Right atrium auricular region (tissue), 2 donors: ENCODE data around the gene ZNF385C. TPM values are rescaled to one million over a fixed set of nuclear protein-coding genes. Genes with fewer than 3 reads are reported as not detected.

ENCODE experiments used
- DNase-seq: peaks from one replicate; pipeline ENCODE4 v3.0.0-alpha.2; 2019; ENCODE audit warnings: low spot score
- H3K27ac ChIP-seq, 2 donors: fragments of 200-600 bp; sonication (generic); 1 replicate in 1 of 2; 2 replicates in 1 of 2; pipeline ENCODE4 v1.5.1; 2016 to 2019
- H3K27me3 ChIP-seq, 2 donors: fragments of 200-600 bp; sonication (generic); one replicate each; pipeline versions ENCODE4 v1.5.1 to v1.6.0; 2017 to 2019
- H3K36me3 ChIP-seq: fragments of 200-600 bp; sonication (generic); one replicate; pipeline ENCODE4 v1.5.1; 2016
- H3K4me1 ChIP-seq, 2 donors: fragments of 200-600 bp; sonication (generic); one replicate each; pipeline versions ENCODE4 v1.5.1 to v1.6.0; 2017 to 2019
- H3K4me3 ChIP-seq, 2 donors: fragments of 200-600 bp; sonication (generic); 1 replicate in 1 of 2; 2 replicates in 1 of 2; pipeline ENCODE4 v1.5.1; 2017 to 2019; ENCODE audit warnings: mild to moderate bottlenecking in 1 of 2, moderate library complexity in 1 of 2
- H3K9me3 ChIP-seq, 2 donors: fragments of 200-600 bp; sonication (generic); one replicate each; pipeline ENCODE4 v1.5.1; 2019
- CTCF ChIP-seq, 2 donors: fragments of 200-600 bp; sonication (generic); IDR thresholded peaks; one replicate each; pipeline ENCODE4 v1.5.1; 2019; ENCODE audit warnings: antibody characterized with exemption in 2 of 2
- total RNA-seq, 2 donors: library from RNA; depleted of rRNA; stranded (reverse); fragments of >200 nt; gene quantifications; one replicate each; pipeline ENCODE4 v1.1.0, GENCODE V29; 2016

ZNF385C gene
- total RNA-seq, 2 donors from 2014 or later = not detected

- Histone ChIP-seq H3K4me3 (no peak overlapping the region), H3K9me3 (no peaks in the 10 kb centered on the region), H3K27ac (no peak overlapping the region), H3K27me3 (no peaks in the 10 kb centered on the region), H3K36me3 (no peaks in the 10 kb centered on the region), H3K4me1 (peaks cover 0 to 10% of the 10 kb centered on the region in 2 donors)
- no peak for TF ChIP-seq CTCF (IDR thresholded peaks at IDR 0.05)
- no peak for DNase-seq
Measured at GRCh38 chr17:42042598-42043319, 55.5 kb downstream of the ZNF385C start.

- Histone ChIP-seq H3K4me3 (no peak overlapping the region), H3K27ac (no peak overlapping the region), H3K9me3 (no peaks in the 10 kb centered on the region), H3K27me3 (no peaks in the 10 kb centered on the region), H3K36me3 (no peaks in the 10 kb centered on the region), H3K4me1 (peaks cover 0 to 10% of the 10 kb centered on the region in 2 donors)
- TF ChIP-seq CTCF (IDR thresholded peaks at IDR 0.05) = no peak
- DNase-seq = no peak
Measured at GRCh38 chr17:42041619-42042018, 56.7 kb downstream of the ZNF385C start.

- H3K27me3 ChIP-seq = no peaks in the 10 kb centered on the region
- no peaks in the 10 kb centered on the region for H3K36me3 ChIP-seq
- peaks cover 0 to 10% of the 10 kb centered on the region in 2 donors for H3K4me1 ChIP-seq
- H3K4me3 ChIP-seq = no peak overlapping the region
- no peak for TF ChIP-seq CTCF (IDR thresholded peaks at IDR 0.05)
- no peak for DNase-seq
- no peak overlapping the region for H3K27ac ChIP-seq
- no peaks in the 10 kb centered on the region for H3K9me3 ChIP-seq
Measured at GRCh38 chr17:42040818-42041217, 57.5 kb downstream of the ZNF385C start.

GRCh38 chr17:42039794-42040763 is 58.2 kb downstream of the ZNF385C start:
- no peaks in the 10 kb centered on the region for H3K9me3 ChIP-seq
- no peak for DNase-seq
- peak overlapping the region in 1 of 2 donors; percentile 24 for H3K4me3 ChIP-seq
- H3K36me3 ChIP-seq = no peaks in the 10 kb centered on the region
- TF ChIP-seq CTCF (IDR thresholded peaks at IDR 0.05) = no peak
- peaks cover 0 to 10% of the 10 kb centered on the region in 2 donors for H3K4me1 ChIP-seq
- H3K27ac ChIP-seq = no peak overlapping the region
- H3K27me3 ChIP-seq = no peaks in the 10 kb centered on the region

GRCh38 chr17:42038221-42038973 is 59.9 kb downstream of the ZNF385C start:
- no peaks in the 10 kb centered on the region for H3K27me3 ChIP-seq

More at GRCh38 chr17:42038221-42038973, 59.9 kb downstream of the ZNF385C start:
- no peaks in the 10 kb centered on the region for H3K9me3 ChIP-seq
- DNase-seq = no peak
- no peak overlapping the region for H3K4me3 ChIP-seq
- no peak overlapping the region for H3K27ac ChIP-seq
- H3K4me1 ChIP-seq = peaks cover 0 to 10% of the 10 kb centered on the region in 2 donors
- no peaks in the 10 kb centered on the region for H3K36me3 ChIP-seq
- TF ChIP-seq CTCF (IDR thresholded peaks at IDR 0.05) = no peak
